GM19025 (cell line): ENCODE data around the gene BAIAP2L2.
"Not testable (repeated sequence)": the region's sequence is repeated elsewhere in the genome, so short reads cannot be mapped to it uniquely, and the experiment has no call there.

Experiments used
- ATAC-seq: cut with Tn5 transposase; IDR thresholded peaks from one replicate; pipeline ENCODE4 v1.9.1; 2021; ENCODE audit warnings: mild to moderate bottlenecking, low read depth, moderate library complexity; ENCODE audit not compliant: unreplicated experiment

BAIAP2L2 gene

DNA sequence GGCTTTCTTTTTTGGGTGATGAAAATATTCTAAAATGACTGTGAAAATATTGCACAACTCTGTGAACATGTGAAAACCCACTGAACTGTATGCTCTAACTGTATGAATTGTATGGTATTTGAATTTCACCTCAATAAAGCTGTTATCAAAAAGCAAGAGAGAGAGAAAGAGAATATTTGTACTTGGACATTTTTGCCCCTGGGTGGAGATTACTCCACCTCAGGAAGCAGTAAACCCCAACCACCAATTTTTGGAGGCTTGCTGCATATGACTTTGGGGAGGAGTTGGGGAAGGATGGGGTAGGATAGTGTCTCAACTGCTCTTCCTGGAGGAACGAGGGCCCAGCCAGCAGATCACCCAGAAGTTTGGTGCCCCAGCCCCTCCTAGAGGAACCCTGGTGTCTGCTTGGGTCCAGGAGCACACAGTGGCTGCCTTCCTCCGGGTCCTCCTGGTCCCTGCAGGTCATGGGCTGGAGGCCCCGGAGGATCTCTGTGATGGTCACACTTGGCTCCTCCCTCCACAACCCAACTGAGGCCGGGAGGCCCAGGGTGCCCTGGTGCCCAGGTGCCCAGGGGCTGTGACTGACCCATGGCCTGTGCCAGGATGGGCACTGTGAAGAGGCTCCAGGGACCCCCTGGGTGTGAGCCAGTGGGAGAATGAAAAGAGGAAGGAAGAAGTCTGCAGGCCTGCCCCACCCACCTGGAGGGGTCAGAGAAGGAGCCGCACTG, 68.6 kb downstream of the BAIAP2L2 start:
- no peak for ATAC-seq

DNA sequence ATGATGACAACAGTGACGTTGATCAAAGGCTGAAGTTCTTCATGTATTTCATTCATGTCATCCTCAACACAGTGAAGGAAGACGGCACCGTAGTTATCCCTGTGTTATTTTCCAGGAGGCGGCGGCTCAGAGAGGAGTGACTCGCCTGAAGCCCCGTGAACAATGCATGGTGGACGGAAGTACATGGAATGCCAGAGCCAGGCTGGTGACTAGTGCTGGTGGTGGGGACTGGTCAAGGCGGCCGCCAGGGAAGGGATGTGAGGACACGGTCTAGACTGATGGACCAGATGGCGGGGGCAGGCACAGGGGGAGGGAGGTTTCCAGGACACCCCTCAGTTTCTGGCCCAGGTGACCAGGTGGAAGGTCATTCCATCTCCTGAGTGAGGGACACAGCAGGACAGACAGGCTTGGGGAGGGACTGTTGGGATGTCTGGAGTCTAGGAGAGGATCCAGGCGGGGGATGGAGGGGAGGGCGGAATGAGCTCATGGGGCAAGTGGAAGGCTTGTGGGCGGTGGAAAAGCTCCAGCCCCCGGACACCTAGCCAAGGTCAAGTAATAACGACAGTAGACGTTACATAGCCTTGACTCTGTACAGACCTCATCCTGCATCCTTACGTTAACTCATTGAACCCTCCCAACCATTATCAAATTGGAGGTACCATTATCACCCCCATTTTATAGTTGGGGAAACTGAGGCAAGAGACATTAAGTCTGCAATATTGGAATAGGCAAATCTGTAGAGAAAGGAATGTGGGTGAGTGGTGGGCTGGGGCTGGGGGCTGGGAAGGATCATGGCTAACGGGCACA, 69.3 kb downstream of the BAIAP2L2 start:
- no peak for ATAC-seq

DNA sequence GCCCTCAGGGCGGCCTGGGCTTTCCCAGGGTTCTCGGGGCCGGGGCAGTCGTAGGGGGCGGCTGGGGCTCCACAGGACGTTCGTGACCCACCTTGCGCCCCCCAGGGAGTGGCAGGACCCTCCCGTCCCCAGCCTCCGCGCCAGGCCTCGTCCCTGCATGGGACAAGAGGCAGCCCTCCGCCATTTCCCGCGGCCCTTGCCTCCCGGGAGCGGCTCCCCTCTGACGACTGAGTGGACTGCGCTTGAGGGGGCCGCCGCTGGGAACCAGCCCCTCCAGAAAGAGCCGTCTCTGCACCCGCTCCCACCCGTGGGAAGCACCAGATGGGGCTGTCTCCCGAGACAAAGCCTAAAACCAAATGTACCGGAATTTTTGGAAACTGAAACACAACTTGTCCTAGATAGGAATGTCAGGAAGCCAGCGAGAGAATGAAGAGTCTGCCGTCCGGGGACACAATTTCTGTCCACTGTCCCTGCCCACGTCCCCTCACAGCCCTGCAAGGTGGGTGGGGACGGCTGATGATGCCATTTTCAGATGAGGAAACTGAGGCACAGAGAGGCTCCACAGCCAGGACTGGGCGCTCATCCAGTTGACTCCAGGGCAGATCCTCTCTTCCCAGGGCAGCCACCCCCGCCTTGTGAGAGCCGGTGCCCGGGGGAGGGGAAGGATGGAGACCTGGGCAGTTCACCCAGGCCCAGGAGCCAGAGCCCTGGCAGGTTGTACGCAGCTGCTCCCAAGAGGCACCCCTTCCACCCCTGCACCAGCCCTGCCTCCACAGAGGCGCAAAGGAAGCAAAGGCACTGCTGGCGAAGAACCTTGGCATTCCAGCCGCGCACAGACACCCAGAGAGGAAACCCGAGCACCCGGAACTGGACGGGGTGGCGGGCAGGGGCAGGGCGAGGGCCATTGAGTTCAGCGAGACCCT, 71.3 kb downstream of the BAIAP2L2 start:
- ATAC-seq, result no peak

DNA sequence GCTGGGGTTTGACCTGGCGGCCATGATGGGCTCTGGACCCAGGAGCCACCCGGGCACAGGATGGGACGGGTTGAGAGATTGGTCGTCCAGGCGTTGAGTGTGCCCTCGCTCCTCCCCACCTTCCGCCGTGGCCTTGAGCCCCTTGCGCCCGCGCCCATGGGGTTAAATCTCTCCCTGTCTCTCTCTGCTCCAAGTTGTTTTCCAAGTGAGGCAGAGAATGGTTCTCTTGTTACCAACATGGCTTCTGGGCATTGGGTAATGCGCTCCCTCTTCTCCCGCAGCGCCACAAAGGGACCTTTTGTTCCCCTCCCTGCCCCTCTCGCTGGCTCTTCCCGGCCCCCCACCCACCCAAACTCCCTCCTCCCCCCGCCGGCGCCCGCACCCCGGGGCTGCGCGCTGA, 72.1 kb downstream of the BAIAP2L2 start:
- ATAC-seq, result no peak

DNA sequence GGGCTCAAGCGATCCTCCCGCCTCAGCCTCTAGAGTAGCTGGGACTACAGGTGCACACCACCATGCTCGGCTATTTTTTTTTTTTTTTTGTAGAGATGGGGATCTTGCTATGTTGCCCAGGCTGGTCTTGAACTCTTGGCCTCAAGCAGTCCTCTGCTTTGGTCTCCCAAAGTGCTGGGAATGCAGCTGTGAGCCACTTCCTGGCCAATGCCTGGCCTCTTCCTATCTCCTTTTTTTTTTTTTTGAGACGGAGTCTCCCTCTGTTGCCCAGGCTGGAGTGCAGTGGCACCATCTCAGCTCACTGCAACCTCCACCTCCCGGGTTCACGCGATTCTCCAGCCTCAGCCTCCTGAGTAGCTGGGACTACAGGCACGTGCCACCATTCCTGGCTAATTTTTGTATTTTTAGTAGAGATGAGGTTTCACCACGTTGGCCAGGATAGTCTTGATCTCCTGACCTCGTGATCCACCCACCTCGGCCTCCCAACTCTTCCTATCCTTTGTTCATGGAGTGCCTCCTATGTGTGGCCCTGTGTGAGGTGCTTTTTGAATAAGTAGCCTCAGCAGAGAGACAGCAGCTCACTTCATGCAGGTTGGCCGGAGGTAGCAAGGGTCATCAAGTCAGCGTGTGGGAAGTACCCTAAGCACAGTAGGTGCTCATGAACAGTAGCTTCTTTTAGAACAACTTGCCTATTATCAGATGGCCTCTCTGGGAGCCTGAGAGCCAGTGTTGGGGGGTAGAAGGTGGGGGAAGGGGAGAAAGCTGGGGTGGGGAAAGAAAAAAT, 72.9 kb downstream of the BAIAP2L2 start:
- not testable (repeated sequence) for ATAC-seq

DNA sequence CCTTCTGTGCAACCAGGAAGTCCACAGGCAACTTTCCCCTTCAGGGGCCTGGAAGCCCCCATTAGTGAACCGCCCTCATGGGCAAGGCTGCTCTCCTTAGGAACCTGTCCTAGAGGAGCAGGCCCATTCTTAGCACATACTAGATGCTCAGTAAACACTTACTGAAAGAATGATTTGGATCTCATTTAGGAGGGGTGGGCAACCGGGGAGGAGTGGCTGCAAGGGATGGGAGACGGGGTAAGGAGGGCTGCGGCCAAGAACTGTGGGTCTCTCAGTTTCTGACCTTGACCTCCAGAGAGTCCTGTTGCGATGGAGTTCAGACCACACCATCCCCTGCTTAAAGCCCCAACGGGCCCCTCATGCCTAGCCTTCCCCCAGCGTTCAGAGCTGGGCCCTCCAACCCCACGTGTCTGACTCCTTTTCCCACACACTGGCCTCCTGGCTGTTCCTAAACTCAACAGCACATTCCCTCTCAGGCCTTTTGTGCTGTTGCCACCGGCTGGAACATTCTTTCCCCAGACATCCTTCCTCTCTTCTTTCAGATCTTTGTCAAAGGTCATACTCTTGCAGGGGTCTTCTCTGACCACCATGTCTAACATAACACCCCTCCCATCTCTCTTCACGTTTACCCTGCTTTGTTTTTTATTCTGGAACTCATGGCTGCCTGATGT, 74.0 kb downstream of the BAIAP2L2 start:
- no peak for ATAC-seq

DNA sequence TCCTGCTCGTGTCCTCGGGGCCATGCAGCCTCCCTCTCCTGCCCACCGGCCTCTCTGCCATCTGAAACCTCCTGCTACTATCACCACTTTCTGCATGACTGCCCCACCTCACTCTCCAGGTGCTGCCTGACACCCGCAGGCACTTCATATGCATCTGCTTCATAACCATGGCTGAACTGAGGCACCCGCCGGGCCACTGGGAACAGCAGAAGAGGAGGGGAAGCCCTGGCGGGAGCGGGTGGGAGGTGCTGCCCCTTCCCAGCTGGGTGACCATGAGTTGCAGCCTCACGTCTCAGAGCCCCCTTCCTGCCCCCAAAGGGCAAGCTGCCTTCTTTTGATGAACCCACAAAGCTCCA, 75.0 kb downstream of the BAIAP2L2 start:
- ATAC-seq, result no peak
